NT2/D1 (cell line): ENCODE results near the gene MSANTD7.
"Not testable (repeated sequence)": the region's sequence is repeated elsewhere in the genome, so short reads cannot be mapped to it uniquely, and the experiment has no call there.

Source experiments
- DNase-seq: peaks from one replicate; pipeline ENCODE4 v3.0.0-alpha.2; 2011; ENCODE audit warnings: low read depth, low spot score
- H3K27me3 ChIP-seq: 2 replicates; pipeline ENCODE4 v1.6.0; 2011; ENCODE audit warnings: mild to moderate bottlenecking; ENCODE audit not compliant: insufficient read length, insufficient read depth
- H3K36me3 ChIP-seq: 2 replicates; pipeline ENCODE4 v1.6.1; 2011; ENCODE audit warnings: mild to moderate bottlenecking, low read length, mixed read lengths; ENCODE audit not compliant: insufficient read depth, insufficient read length
- H3K4me1 ChIP-seq: 2 replicates; pipeline ENCODE4 v1.5.1; 2011; ENCODE audit not compliant: insufficient read depth, insufficient read length
- H3K4me3 ChIP-seq: 2 replicates; pipeline ENCODE4 v1.5.1; 2011; ENCODE audit warnings: low read depth; ENCODE audit not compliant: insufficient read length
- H3K9ac ChIP-seq: 2 replicates; pipeline ENCODE4 v1.6.0; 2011; ENCODE audit warnings: low read depth; ENCODE audit not compliant: insufficient read length
- H3K9me3 ChIP-seq: 2 replicates; pipeline ENCODE4 v1.5.1; 2011; ENCODE audit warnings: mild to moderate bottlenecking, low read length; ENCODE audit not compliant: insufficient read depth
- SUZ12 ChIP-seq: IDR thresholded peaks from 2 replicates; pipeline ENCODE4 v1.6.1; 2011; ENCODE audit not compliant: insufficient read length, insufficient read depth; ENCODE audit errors: extremely low read depth
- YY1 ChIP-seq: IDR thresholded peaks from 2 replicates; pipeline ENCODE4 v1.6.1; 2011; ENCODE audit not compliant: insufficient read length, insufficient read depth
- ZNF274 ChIP-seq: IDR thresholded peaks from 2 replicates; pipeline ENCODE4 v1.6.1; 2011; ENCODE audit warnings: mild to moderate bottlenecking, low read depth, low read length

MSANTD7 gene

DNA sequence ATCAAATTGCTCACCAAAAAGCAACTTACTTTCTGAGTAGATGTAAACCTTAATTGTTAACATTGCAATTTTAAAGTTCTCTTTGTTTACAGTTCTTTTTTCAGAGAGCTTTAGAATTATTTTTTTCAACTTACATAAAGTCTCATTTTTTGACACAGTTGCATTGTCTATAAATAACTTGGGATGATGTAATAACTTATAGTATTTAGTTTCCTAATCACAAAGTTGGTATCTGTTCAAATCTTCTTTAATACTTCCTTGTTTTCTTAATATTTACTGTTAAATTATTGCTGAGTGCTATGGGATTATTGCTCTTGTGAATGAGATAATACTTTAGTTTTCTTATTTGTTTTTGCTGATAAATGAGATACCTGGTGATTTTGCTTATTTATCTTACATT lies 21.7 kb downstream of the MSANTD7 start:
- TF ChIP-seq YY1 (no peak), SUZ12 (no peak), ZNF274 (no peak)
- DNase-seq = no peak
- Histone ChIP-seq H3K4me3 (no peak overlapping the region), H3K27me3 (no peaks in the 10 kb centered on the region), H3K9me3 (no peaks in the 10 kb centered on the region), H3K9ac (no peak overlapping the region), H3K36me3 (peaks cover 41% of the 10 kb centered on the region), H3K4me1 (no peaks in the 10 kb centered on the region)

DNA sequence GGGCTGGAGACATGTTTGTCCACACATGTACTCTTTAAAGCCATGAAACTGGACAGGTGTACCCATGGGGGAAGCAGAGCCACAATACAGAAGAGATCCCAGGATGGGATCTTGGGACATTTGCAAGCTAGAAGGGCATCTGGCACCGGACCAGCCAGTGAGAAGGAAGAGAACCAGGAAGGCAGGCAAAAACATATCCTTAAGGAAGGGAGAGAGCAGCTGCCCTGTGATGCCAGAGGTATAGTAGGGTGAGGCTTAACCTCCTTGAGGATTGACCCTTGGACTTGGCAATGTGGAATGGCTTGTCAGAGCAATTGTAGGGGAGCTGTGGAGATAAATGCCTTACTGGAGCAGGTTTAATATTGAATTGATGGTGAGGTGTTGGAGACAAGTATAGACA lies 22.7 kb downstream of the MSANTD7 start:
- no peak for DNase-seq
- H3K9ac ChIP-seq = no peak overlapping the region
- no peaks in the 10 kb centered on the region for H3K4me1 ChIP-seq
- TF ChIP-seq ZNF274 = no peak
- no peak for TF ChIP-seq YY1
- no peak for TF ChIP-seq SUZ12
- peaks cover 36% of the 10 kb centered on the region for H3K36me3 ChIP-seq
- no peak overlapping the region for H3K4me3 ChIP-seq
- no peaks in the 10 kb centered on the region for H3K9me3 ChIP-seq
- H3K27me3 ChIP-seq = no peaks in the 10 kb centered on the region

- peaks cover 39% of the 10 kb centered on the region for H3K36me3 ChIP-seq
- DNase-seq, H3K4me1 ChIP-seq, H3K9me3 ChIP-seq, H3K4me3 ChIP-seq, H3K27me3 ChIP-seq, H3K9ac ChIP-seq: not testable (repeated sequence)
These were observed 26.4 kb downstream of the MSANTD7 start for GRCh38 chr10:14864466-14864865.

DNA sequence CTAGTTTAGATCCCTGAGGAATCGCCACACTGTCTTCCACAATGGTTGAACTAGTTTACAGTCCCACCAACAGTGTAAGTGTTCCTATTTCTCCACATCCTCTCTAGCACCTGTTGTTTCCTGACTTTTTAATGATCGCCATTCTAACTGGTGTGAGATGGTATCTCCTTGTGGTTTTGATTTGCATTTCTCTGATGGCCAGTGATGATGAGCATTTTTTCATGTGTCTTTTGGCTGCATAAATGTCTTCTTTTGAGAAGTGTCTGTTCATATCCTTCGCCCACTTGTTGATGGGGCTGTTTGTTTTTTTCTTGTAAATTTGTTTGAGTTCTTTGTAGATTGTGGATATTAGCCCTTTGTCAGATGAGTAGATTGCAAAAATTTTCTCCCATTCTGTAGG lies 26.8 kb downstream of the MSANTD7 start:
- H3K4me1 ChIP-seq, H3K9me3 ChIP-seq, H3K9ac ChIP-seq, H3K27me3 ChIP-seq, DNase-seq, H3K4me3 ChIP-seq: not testable (repeated sequence)
- H3K36me3 ChIP-seq = peaks cover 43% of the 10 kb centered on the region

DNA sequence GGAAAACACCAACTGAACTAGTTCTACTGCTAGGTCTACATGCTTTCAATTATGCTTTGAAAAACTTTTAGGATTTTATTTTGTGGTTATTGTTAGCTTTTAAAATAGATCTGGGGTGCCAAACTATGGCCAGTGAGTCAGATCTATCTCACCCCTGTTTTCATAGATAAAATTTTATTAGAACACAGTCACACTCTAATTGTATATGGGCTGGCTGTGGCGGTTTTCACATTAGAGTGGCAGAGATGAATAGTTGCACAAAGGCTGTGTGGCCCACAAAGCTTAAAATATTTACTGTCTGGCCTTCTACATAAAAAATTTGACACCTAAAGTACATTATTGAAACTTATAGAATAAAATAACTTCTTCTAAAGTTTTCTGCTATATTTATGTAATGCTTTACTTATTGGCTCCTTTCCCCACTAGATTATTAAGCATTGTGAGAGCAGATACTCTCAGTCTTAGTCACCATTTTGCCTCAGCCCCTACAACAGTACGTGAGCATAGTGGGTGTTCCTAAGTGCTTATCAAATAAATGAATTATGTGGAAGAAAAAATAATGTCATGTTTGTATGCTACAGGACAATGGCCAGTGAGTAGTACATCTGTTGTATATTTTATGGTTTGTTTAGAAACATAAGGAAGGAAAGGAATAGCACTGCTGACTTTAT lies 35.1 kb downstream of the MSANTD7 start:
- no peak for DNase-seq
- Histone ChIP-seq H3K4me1 (peaks cover 2% of the 10 kb centered on the region), H3K27me3 (no peaks in the 10 kb centered on the region), H3K36me3 (peaks cover 17% of the 10 kb centered on the region), H3K9ac (no peak overlapping the region), H3K4me3 (no peak overlapping the region), H3K9me3 (no peaks in the 10 kb centered on the region)
- TF ChIP-seq ZNF274 = no peak
- no peak for TF ChIP-seq SUZ12
- no peak for TF ChIP-seq YY1

- Histone ChIP-seq H3K9me3 (no peaks in the 10 kb centered on the region), H3K4me1 (peaks cover 2% of the 10 kb centered on the region), H3K36me3 (peaks cover 2% of the 10 kb centered on the region), H3K4me3 (no peak overlapping the region), H3K9ac (no peak overlapping the region), H3K27me3 (no peaks in the 10 kb centered on the region)
- DNase-seq = no peak
- TF ChIP-seq SUZ12 (no peak), ZNF274 (no peak), YY1 (no peak)
These were observed 37.8 kb downstream of the MSANTD7 start for GRCh38 chr10:14875941-14876340.

- H3K9me3 ChIP-seq = no peaks in the 10 kb centered on the region
- TF ChIP-seq SUZ12 (no peak), ZNF274 (no peak)
- no peak overlapping the region for H3K9ac ChIP-seq
- no peak for DNase-seq
- peaks cover 8% of the 10 kb centered on the region for H3K36me3 ChIP-seq
- H3K4me3 ChIP-seq = no peak overlapping the region
- H3K4me1 ChIP-seq = peaks cover 2% of the 10 kb centered on the region
- H3K27me3 ChIP-seq = no peaks in the 10 kb centered on the region
These were observed 38.7 kb downstream of the MSANTD7 start for GRCh38 chr10:14876764-14877163.
